ENCODE results near the gene QPRT. TPM values are rescaled to one million over a fixed set of nuclear protein-coding genes. Genes with fewer than 3 reads are reported as not detected.

QPRT gene
- total and polyA plus RNA-seq, 2 donors (not counting 1 experiment from before 2014, with no cell fraction given), result 0.06 to 0.22 TPM

DNA sequence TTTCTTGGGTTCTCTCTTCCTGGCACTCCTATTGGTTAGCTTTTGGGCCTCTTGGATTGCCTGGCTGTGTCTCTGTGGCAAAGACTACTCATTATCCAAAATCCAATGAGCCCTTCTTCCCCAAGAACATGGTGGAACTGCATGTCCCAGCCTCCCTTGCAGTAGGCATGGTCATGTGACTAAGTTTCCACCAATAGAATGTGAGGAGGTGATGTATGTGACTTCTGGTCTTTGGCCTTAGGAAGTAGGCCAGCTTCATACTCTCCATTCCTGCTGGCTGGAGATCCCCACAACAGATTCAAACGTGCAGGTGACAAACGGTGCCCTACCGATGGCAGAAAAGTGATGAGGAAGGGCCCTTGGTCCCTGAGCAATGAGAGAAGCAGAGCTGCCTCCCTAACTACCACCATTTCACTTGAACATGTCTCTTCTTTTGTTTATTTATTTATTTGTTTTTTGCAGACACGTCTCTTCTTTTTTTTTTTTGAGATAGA is 33.2 kb upstream of the QPRT start:
- H3K4me1 Mint-ChIP-seq, result peaks cover 29% of the 10 kb centered on the region
- H3K27ac Mint-ChIP-seq, result peak overlapping the region; percentile 89
- Histone ChIP-seq H4K20me1 (ENCODE audit: control insufficient read depth, insufficient read depth, low read length, poor library complexity, severe bottlenecking) (no peaks in the 10 kb centered on the region), H3K4me3 (ENCODE audit: control extremely low read depth in 1 of 5, extremely low read depth in 1 of 5, insufficient read depth in 1 of 5, low read depth in 2 of 5, low read length in 4 of 5) (peak overlapping the region in 1 of 5 experiments; percentile 12), H3K27me3 (replicated peaks in 1 of 4; ENCODE audit: control extremely low read depth in 1 of 4, control insufficient read depth in 3 of 4, insufficient read depth in 4 of 4, low read length in 3 of 4) (no peaks in the 10 kb centered on the region), H3K4me2 (replicated peaks; ENCODE audit: low read depth, low read length, poor library complexity, severe bottlenecking) (peak overlapping the region; percentile 55), H3K4me1 (ENCODE audit: control insufficient read depth in 2 of 2, insufficient read depth in 2 of 2, low read length in 2 of 2) (peaks cover 20 to 43% of the 10 kb centered on the region in 2 donors), H3K9me3 (ENCODE audit: control extremely low read depth in 1 of 3, control insufficient read depth in 2 of 3, insufficient read depth in 1 of 3, low read length in 2 of 3) (peaks cover 0 to 4% (median 0%) of the 10 kb centered on the region in 3 donors), H3K36me3 (replicated peaks in 1 of 2; ENCODE audit: control extremely low read depth in 1 of 2, control insufficient read depth in 1 of 2, extremely low read depth in 1 of 2, insufficient read depth in 2 of 2, low read length in 1 of 2) (no peaks in the 10 kb centered on the region), H2AFZ (ENCODE audit: insufficient read depth, low read depth, low read length, poor library complexity, severe bottlenecking) (peak overlapping the region; percentile 4), H3K79me2 (ENCODE audit: control insufficient read depth, insufficient read depth, low read length) (no peaks in the 10 kb centered on the region), H3K27ac (ENCODE audit: low read length in 2 of 2) (peak overlapping the region; percentile 53 to 82), H3K9ac (ENCODE audit: low read length) (peak overlapping the region; percentile 27)
- H3K27me3 Mint-ChIP-seq, result no peaks in the 10 kb centered on the region
- no peak for TF ChIP-seq EZH2 (IDR thresholded peaks at IDR 0.05; ENCODE audit: borderline replicate concordance, insufficient read depth, low read depth, low read length, poor library complexity, severe bottlenecking)
- TF ChIP-seq, protein P1, sequence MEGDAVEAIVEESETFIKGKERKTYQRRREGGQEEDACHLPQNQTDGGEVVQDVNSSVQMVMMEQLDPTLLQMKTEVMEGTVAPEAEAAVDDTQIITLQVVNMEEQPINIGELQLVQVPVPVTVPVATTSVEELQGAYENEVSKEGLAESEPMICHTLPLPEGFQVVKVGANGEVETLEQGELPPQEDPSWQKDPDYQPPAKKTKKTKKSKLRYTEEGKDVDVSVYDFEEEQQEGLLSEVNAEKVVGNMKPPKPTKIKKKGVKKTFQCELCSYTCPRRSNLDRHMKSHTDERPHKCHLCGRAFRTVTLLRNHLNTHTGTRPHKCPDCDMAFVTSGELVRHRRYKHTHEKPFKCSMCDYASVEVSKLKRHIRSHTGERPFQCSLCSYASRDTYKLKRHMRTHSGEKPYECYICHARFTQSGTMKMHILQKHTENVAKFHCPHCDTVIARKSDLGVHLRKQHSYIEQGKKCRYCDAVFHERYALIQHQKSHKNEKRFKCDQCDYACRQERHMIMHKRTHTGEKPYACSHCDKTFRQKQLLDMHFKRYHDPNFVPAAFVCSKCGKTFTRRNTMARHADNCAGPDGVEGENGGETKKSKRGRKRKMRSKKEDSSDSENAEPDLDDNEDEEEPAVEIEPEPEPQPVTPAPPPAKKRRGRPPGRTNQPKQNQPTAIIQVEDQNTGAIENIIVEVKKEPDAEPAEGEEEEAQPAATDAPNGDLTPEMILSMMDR (IDR thresholded peaks at IDR 0.05), result no peak
- ChIA-PET CTCF (interaction anchor here (1.2 kb wide), 1 partner anchor 18 kb away, joined by 3 read pairs; the partner anchor contains the start of gene SPN), POLR2A (interaction anchor here (0.6 kb wide), 1 partner anchor 27 kb away, joined by 3 read pairs; no protein-coding TSS in a partner anchor)
- H3K4me3 Mint-ChIP-seq, result peak overlapping the region; percentile 63
- WGBS (ENCODE audit: insufficient coverage), result 10% methylated on average over 3 of the region's 4 CpGs
- DNase-seq, result peak; percentile 68
- ATAC-seq (ENCODE audit: low read depth), result peak; percentile 50
- H3K9me3 Mint-ChIP-seq (ENCODE audit: insufficient read depth), result no peaks in the 10 kb centered on the region
- intact Hi-C loops (cut with micrococcal nuclease), result no loop called here

DNA sequence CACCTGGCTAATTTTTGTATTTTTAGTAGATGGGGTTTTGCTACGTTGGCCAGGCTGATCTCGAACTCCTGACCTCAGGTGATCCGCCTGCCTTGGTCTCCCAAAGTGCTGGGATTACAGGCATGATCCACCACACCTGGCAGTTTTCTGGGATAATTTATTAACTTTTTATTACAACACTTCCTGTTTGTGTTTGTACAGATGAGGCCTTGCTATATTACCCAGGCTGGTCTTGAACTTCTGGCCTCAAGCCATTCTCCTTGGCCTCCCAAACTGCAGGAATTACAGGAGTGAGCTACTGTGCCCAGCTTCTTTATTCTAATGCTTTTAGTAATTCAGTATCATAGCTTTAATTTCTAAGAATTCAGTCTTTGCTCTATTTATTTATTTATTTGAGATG is 32.0 kb upstream of the QPRT start:
- ATAC-seq (ENCODE audit: low read depth) (no peak), DNase-seq (no peak)
- Histone ChIP-seq H3K9me3 (ENCODE audit: control extremely low read depth in 1 of 3, control insufficient read depth in 2 of 3, insufficient read depth in 1 of 3, low read length in 2 of 3) (peaks cover 0 to 4% (median 0%) of the 10 kb centered on the region in 3 donors), H3K4me2 (replicated peaks; ENCODE audit: low read depth, low read length, poor library complexity, severe bottlenecking) (no peak overlapping the region), H3K79me2 (ENCODE audit: control insufficient read depth, insufficient read depth, low read length) (no peaks in the 10 kb centered on the region), H4K20me1 (ENCODE audit: control insufficient read depth, insufficient read depth, low read length, poor library complexity, severe bottlenecking) (no peaks in the 10 kb centered on the region), H3K36me3 (replicated peaks in 1 of 2; ENCODE audit: control extremely low read depth in 1 of 2, control insufficient read depth in 1 of 2, extremely low read depth in 1 of 2, insufficient read depth in 2 of 2, low read length in 1 of 2) (no peaks in the 10 kb centered on the region), H3K27ac (ENCODE audit: low read length in 2 of 2) (no peak overlapping the region), H2AFZ (ENCODE audit: insufficient read depth, low read depth, low read length, poor library complexity, severe bottlenecking) (no peak overlapping the region), H3K9ac (ENCODE audit: low read length) (no peak overlapping the region), H3K27me3 (replicated peaks in 1 of 4; ENCODE audit: control extremely low read depth in 1 of 4, control insufficient read depth in 3 of 4, insufficient read depth in 4 of 4, low read length in 3 of 4) (no peaks in the 10 kb centered on the region), H3K4me3 (ENCODE audit: control extremely low read depth in 1 of 5, extremely low read depth in 1 of 5, insufficient read depth in 1 of 5, low read depth in 2 of 5, low read length in 4 of 5) (no peak overlapping the region), H3K4me1 (ENCODE audit: control insufficient read depth in 2 of 2, insufficient read depth in 2 of 2, low read length in 2 of 2) (peaks cover 20 to 34% of the 10 kb centered on the region in 2 donors)
- CTCF ChIA-PET, result interaction anchor here (1.2 to 1.7 kb wide), 2 partner anchors 16 to 53 kb away, joined by 3 to 11 read pairs; partner anchors contain the start of gene SPN
- POLR2A ChIA-PET, result no interaction called here
- Mint-ChIP-seq H3K27me3 (no peaks in the 10 kb centered on the region), H3K4me1 (peaks cover 29% of the 10 kb centered on the region), H3K27ac (no peak overlapping the region), H3K4me3 (no peak overlapping the region), H3K9me3 (ENCODE audit: insufficient read depth) (no peaks in the 10 kb centered on the region)
- TF ChIP-seq, protein P1 (IDR thresholded peaks at IDR 0.05), result no peak
- no peak for TF ChIP-seq EZH2 (IDR thresholded peaks at IDR 0.05; ENCODE audit: borderline replicate concordance, insufficient read depth, low read depth, low read length, poor library complexity, severe bottlenecking)
- no CpG with 5 or more reads among the region's 3 CpGs for WGBS (ENCODE audit: insufficient coverage)
- intact Hi-C loops (cut with micrococcal nuclease), result no loop called here

Measured in B cell (primary cell).